Sciatic nerve (tissue), 2 donors: ENCODE data around the gene INPP4A. TPM values are rescaled to one million over a fixed set of nuclear protein-coding genes. Genes with fewer than 3 reads are reported as not detected.

Experiments used
- ATAC-seq: fragments of 200-7000 bp; cut with Tn5 transposase; one replicate; pipeline ENCODE4 v1.9.1; 2020; ENCODE audit warnings: mild to moderate bottlenecking, moderate library complexity
- DNase-seq: peaks from one replicate; pipeline ENCODE4 v3.0.0-alpha.2; 2020; ENCODE audit warnings: low spot score
- intact Hi-C: fragments of 100-400 bp; cut with DNase I; formaldehyde crosslinking; loops from one replicate; pipeline ENCODE4 v1.14.2; 2022
- total RNA-seq: library from RNA; stranded (reverse); fragmentation: NEBNext Ultra II Directional; extraction: Animal tissue kit (Norgen Biotek cat#: 25700); gene quantifications from one replicate; pipeline ENCODE4 v1.2.1, GENCODE V29; 2021
- donor health status: DM: no; HTN: no; CAD: no.
- donor health status: DM: no; HTN: no; CAD: no.

The INPP4A gene
- total RNA-seq, 1 donor from 2014 or later: 29.8 TPM

DNA sequence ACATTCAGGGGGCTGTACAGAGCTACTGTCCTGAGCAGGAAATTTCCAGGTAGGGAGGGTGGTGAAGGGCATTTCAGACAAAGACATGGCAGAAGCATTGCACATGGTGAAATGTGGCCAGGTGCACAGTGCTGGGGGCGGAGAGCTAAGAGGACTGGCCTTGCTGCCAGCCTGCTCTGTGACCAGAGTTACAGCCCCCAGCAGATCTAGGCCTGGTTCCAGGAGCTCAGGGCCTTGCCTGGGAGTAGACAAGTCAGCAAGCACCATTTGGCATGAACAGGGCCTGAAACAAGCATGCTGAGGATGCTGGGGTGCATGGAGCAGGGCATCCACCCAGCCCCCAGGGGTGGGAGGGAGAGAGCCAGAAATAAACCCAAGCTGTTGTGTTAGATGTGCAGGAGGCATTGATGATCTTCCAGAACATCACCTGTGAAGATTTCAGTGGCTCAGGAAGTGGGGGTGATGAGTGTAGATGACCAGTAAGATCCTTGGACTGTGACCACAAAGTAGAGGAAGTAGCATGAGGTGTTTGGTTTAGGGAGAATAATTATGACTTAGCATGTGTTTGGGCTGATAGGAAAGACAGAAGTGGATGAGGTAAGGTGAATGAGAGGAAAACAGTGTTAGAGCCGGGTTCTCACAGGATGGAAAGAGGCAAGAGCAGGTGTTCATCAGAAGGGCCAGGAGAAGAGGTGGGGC is 102.6 kb downstream of the INPP4A start:
- intact Hi-C loops: no loop called here
- no peak for ATAC-seq
- no peak for DNase-seq

DNA sequence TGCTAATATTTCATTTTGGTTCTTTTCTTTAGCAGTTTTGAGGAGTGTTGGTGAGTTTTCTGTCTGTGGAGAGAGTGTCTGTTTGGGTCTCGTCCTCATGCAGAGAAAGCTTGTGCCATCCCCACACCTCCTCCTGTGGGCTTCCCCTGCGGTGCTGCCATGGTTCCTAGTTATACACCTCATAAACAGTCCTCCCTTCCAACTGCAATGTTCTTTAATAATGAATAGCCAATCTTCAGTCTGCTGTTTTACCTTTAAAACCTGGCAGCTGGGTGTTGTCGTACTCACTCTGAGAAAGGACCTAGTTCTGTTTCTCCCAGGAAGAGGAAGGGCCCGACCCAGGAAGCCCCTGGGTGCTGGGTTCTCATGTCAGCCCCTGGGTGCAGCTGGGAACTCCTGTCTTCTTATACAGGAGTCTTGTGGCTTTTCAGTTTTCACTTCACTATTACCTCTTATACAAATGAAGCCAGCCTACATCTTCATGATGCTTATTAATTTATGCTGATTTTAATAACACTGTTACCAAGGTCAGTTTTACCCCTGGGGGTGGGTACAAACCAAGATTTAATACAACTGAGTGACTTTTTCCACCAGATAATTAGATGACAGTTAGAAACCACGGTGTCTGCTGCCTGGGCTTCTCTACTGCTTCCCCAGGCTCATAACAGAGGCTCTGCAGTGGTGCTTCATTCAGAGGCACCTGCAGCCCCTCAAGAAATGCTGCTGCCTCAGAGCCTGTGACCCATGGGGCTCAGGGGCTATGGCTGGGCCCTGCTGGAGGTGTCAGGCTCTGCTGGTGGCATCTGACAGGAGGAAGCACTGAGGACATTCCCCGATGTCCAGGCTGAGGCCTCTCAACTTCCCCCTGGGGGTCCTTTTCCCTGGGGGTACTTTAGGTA is 104.5 kb downstream of the INPP4A start:
- ATAC-seq: no peak
- intact Hi-C loops: no loop called here
- DNase-seq: no peak

DNA sequence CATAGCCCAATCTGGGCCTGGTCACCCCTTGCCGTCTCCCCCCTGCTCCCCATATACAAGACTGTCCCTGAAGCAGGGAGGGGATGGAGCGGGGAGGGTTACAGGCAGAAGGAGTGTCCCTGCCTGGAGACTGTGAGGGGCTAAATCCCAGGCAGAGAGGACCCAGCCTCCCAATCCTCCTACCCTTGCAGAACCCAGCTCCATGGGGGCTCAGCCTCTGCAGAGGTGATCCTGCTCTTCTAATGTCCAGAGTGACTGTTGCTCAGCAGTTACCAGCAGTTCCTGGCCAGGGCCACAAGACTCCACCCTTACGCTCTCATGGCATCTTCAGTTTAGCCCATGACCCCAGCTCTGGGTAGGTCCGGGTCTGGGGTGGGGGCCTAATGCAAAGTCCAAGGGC is 105.5 kb downstream of the INPP4A start:
- intact Hi-C loops: no loop called here
- ATAC-seq: no peak
- DNase-seq: no peak

DNA sequence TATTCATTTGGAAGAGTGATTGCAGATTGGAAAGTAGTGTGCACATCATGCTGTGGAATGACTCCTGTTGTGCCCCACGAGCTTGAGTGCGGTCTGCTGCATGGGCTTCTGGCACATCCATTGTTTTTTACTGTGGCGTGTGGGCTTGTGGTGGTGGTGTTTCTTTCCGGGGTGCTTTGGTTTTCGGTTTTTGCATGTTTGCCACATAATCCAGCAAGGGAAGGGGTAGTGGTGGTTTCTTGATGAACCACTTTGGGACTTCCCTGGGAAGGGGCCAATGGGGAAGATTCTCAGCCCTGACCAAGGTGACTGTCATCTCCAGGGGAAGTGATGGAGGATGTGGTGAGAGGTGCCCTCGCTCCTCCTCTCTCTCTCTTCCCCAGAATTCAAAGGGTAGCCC is 106.7 kb downstream of the INPP4A start:
- DNase-seq (no peak), ATAC-seq (no peak)
- intact Hi-C loops: no loop called here

DNA sequence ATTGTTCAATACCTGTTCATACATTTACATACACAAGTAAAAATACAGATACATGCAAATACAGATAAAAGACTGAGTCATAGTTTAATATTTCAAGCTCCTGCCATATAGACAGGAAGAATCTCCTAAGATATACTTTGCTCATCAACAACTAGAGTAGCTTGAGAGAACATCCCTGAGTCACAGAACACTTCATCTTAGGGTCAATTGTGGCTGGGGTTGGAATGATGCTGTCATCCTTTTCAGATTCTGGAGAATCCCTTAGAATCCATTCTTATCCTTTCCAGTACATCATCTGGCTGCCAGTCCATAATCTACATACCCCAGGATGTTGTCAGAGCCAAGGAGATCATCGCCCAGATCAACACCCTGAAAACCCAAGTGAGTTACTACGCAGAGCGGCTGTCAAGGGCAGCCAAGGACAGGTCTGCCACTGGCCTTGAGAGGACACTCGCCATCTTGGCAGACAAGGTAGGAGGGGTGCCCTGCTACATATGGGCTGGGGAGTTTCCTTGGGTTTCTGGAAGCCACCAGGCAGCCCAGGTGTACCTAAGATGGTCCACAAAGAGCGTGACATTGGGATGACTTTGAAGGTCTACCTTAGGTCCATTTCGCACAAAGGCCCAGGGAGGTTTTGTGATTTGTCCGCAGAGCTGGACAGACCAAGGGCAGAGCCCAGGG is 108.0 kb downstream of the INPP4A start:
- no peak for ATAC-seq
- intact Hi-C loops: no loop called here
- DNase-seq: no peak

DNA sequence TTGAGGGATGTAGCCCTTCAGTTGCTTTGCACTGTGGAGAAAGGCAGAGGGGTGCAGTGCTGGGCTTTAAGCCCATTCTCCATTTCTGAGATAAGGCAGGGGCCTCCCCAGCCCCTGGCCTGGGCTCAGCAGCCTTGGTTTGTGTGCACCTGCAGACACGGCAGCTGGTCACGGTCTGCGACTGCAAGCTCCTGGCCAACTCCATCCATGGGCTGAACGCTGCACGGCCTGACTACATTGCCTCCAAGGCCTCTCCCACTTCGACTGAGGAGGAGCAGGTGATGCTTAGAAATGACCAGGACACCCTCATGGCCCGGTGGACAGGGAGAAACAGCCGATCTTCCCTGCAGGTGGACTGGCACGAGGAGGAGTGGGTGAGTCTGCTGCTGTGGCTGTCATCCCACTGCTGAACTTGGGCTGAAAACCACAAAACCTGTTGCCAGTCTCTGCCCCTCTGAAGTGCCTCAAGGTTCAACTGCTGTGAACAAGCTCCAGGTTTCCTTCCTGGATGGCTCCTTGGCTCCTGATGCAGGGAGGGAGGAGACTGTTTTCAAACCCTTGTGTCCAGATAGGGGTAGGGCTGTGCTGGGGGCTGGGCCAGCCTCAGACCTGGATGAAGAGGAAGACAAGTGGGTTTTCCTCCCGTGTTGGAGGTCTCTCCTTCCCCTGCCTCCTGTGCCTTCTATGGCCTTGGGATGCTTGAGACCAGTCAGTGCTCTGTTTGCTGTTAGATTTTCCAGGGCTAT is 109.6 kb downstream of the INPP4A start:
- no peak for DNase-seq
- ATAC-seq: no peak
- intact Hi-C loops: no loop called here

DNA sequence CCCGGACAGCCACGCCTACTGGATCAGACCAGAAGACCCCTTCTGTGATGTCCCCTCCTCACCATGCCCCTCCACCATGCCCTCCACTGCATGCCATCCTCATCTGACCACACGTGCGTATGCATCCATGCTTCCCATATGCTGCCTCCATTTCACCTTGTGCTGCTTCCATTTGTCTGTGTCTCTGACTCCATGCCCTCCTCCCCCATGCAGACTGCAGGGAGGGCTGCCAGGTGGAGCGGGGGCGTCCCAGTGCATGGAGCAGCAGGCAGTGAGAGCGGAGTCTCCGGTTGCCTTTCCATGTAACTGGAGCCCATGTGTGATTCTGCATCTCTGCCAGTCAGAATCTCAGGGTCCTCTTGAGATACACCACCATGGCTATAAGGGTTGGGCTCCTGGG is 111.0 kb downstream of the INPP4A start:
- DNase-seq (no peak), ATAC-seq (no peak)
- intact Hi-C loops: no loop called here

DNA sequence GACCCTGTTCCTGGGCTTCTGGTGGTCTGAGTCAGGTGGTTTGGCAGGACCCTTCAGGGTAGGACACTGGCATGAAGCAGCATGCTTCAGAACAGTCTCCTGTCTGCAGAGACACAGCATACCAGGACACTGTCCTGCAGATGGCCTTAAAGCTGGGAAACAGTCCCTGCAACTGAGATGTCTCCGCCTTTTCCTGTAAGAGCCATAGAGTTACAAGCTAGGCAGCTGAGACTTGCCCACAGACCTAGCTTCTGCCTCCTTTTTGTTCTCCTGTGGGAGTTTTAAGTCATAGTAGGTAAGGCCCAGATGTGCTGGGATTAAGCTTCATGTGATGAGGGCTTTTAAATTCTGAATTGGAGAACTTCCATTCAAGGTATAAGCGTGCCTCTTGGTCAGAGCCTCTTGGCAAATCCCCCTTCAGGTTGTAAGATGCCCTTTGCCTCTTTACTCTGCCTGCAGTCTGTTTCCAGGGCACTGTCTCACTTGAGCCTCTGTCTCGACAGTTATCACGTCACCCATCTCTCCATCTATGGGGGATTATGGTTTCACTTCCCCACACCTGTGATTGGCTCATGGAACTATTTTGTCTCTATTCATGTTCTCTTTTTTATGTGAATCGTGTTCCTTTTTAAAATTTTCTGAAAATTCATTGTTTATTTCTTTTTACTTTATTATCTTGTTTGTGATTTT is 111.8 kb downstream of the INPP4A start:
- ATAC-seq (no peak), DNase-seq (no peak)
- intact Hi-C loops: no loop called here

DNA sequence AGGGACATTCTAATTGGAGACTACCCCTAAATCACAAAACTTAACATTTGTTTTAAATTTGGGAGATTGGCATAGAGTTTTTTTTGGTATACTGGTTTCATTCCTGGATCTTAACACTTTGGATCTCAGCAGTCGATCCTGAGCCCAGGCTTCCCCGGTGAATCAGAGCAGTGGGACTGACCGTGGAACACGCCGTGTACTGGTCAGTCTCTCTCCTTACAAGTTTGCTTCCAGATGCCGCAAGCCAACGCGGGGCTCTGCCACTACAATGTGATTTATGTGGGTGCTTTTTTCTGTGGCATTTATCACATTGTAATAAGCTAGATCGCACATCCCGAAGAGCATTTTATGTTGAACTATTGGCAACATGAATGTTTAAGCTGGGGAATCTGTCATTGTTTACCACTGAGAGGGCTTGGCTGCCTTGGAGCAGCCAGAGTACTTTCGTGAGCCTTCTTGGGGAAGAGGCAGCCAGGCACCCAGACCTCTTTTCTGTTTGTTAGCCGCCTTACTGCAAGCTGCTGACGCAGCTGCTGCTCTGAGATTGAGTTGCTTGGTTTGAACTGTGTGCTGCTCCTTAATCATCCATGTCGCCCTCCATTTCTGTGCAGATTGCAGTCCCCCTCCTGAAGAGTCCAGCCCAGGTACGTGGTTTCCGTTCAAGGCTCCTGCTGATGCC is 114.3 kb downstream of the INPP4A start:
- intact Hi-C loops: no loop called here
- ATAC-seq (no peak), DNase-seq (no peak)

DNA sequence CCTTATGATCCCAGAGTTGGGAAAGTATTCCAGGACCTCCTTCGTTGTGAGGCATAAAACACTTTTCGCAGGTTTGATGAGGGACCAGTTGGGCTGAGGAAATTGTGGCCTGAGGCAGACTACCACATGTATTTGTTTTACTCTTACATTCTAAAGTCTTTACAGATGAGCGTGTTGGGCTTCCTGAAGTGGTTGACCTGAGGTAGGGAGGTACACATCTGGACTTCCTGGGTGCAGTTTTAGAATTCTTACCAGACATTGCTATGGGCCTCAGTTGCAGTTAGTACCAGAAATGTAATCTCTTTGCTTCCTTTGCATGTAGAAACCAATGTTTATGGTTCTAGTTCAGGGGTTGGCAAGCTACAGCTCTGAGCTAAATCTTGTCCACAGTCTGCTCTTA is 114.9 kb downstream of the INPP4A start:
- no peak for DNase-seq
- intact Hi-C loops: no loop called here
- ATAC-seq: no peak

DNA sequence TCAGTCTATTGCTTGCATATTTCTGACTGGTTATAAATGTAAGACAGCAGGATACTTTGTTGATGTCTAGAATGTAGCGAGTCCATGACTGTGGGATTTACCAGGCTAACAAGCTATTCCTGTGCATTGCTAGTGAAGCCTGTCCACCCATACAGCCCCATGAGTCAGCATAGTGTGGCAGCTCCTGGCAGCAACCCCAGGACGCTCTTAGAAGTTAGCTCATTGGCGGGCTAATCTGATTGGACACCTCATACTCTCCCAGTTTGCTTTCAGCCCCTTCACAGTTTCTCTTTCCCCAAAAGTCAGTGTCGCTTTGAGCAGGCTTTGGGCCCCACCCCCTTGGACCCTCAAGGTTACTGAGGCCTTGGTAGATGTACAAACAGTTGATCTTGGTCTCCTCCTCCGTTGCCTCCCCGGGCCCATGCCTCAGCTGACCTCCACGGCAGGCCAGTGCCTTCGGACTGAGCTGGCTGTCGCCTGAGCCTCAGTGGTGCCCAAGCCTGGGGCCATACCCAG is 115.7 kb downstream of the INPP4A start:
- ATAC-seq: no peak
- no peak for DNase-seq
- intact Hi-C loops: no loop called here

DNA sequence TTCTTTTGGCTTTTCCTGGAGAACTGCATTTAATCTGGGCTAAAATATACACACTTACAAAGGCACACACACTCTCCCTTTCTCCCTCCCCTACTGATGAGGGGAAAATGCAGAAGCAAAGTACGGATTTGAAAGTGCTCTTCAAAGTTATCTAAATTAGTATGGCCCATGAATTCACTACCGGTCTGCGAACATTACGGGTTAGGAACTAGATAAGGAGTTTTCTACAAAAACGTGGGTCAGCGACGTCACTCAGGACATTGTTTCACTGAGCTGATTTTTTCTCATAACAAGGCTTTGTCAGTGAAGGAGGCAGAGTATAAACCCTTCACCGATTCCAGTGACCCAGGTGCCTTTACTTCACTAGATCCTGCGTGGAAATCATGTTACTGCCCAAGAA is 116.4 kb downstream of the INPP4A start:
- DNase-seq: no peak
- intact Hi-C loops: no loop called here
- ATAC-seq: no peak

DNA sequence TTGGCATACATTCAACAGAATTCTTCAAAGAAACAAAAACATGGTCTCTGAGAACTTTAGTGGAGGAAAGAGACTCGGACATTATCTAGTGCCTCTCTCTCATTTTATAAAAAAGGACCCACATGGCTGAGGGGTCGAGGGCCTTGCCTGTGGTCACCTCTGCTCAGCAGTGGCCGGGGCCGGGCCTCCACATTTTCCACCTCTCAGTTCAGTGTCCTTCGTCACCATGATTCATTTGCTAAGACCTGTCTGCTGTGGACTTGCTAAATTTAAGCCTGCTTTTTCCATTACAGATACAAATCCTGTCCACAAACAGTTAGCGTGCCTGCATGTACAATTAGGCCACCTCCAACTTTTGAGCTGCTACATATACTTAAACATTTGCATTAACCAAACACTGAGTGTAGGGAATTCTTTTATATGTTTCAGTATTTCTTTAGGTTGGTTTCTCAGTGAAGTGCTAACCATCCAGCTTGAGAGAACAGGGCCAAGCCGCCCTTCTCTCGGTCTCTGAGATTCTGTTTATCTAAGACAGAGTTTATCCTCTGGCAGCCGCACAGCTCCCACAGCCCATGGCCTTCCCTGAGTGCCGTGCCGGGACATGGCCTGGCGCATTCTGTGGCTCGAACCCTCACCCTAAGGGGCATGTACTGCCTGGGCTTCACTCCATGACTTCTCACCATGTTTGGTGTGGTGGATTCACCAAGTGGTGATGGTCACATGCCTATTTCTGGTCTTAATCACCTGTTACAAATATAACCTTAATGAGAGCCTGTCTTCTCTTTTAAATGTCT is 117.4 kb downstream of the INPP4A start:
- peak; percentile 43 for ATAC-seq
- intact Hi-C loops: no loop called here
- no peak for DNase-seq

DNA sequence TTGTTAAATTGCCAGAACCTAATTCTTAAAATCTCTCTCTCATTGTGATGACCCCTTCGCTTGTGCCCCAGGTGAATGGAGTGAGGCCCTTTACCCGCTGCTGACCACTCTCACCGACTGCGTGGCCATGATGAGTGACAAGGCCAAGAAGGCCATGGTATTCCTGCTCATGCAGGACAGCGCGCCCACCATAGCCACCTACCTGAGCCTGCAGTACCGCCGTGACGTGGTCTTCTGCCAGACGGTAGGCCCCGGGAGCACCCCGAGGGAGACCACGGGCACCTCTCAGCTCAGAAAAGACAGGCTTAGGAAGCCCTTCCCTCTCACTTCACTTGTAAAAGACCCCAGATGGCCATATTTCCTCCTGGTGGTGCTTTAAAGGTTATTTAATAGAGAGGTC is 118.7 kb downstream of the INPP4A start:
- ATAC-seq: no peak
- intact Hi-C loops: no loop called here

DNA sequence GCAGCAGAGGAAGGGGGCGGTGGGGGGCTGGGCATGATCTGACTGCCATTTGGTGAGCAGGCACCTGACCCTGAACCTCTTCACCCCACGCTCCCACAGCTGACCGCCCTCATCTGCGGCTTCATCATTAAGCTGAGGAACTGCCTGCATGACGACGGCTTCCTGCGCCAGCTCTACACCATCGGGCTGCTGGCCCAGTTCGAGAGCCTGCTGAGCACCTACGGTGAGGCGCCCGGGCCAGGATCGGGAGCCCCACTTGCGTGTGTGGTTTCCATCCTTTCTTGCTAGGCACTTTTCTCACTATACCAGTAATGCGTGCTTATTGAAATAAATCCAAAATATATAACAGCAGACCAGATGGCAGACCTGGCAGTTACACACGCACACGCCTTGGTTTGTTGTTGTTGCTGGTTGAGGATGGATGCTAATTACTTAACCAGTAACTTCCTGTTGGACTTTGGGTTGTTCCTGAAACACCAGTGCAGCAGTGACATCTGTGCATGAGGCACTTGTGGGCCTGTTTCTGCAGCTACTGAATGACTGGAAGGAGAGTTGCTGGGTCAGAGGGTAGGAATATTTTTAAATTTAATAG is 120.0 kb downstream of the INPP4A start:
- ATAC-seq: no peak
- intact Hi-C loops: no loop called here

More for the DNA sequence above, 118.7 kb downstream of the INPP4A start:
- DNase-seq: no peak

DNA sequence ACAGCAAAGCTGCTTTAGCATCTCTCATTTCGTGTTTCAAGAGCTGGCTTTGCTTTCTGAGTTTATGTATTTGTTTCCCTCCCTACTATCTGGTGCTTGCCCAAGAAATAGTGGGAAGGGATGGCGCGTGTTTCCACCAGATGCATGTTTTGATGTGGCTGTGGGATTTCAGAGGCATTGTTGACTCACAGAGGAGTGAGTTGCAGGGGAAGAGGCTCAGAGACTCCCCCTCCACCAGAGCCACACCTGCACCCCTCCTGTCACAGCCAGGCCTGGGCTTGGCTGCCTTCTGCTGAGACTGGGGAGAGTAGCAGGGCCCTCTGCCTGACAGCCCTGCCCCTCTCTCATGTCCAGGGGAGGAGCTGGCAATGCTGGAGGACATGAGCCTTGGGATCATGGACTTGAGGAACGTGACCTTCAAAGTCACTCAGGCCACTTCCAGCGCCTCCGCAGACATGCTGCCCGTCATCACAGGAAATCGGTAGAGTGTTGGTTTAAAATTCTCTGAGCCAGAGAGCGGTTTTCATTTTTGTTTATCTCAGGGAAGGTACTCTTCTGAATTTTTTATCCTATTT is 120.7 kb downstream of the INPP4A start:
- ATAC-seq (no peak), DNase-seq (no peak)
- intact Hi-C loops: no loop called here

More for the DNA sequence above, 120.0 kb downstream of the INPP4A start:
- no peak for DNase-seq
